OCI-LY1 (cell line): ENCODE data around the gene PDE2A.

Source experiments
- H2AFZ ChIP-seq: fragments of 200-600 bp; sonication (generic), shearing (Covaris generic); 2 replicates; pipeline ENCODE4 v1.6.0; 2014; ENCODE audit warnings: antibody characterized with exemption, mild to moderate bottlenecking, low read length
- H3F3A ChIP-seq: fragments of 200-600 bp; sonication (generic), shearing (Covaris generic); 2 replicates; pipeline ENCODE4 v1.6.0; 2014; ENCODE audit warnings: mild to moderate bottlenecking, antibody characterized with exemption, low read length, moderate library complexity; ENCODE audit not compliant: insufficient read depth
- H3K27ac ChIP-seq: fragments of 200-600 bp; sonication (generic); 2 replicates; pipeline ENCODE4 v1.5.1; 2014; ENCODE audit warnings: low read length, mixed run types, mild to moderate bottlenecking, low read depth; ENCODE audit not compliant: poor library complexity, severe bottlenecking
- H3K27me3 ChIP-seq: fragments of 200-600 bp; sonication (generic); 2 replicates; pipeline ENCODE4 v1.6.0; 2014; ENCODE audit warnings: antibody characterized with exemption, mild to moderate bottlenecking, low read length, moderate library complexity; ENCODE audit not compliant: insufficient read depth
- H3K36me3 ChIP-seq: fragments of 200-600 bp; sonication (generic); 2 replicates; pipeline ENCODE4 v1.6.1; 2014; ENCODE audit warnings: mild to moderate bottlenecking, antibody characterized with exemption, low read length, moderate library complexity, mixed read lengths; ENCODE audit not compliant: insufficient read depth
- H3K4me1 ChIP-seq: fragments of 200-600 bp; sonication (generic); 2 replicates; pipeline ENCODE4 v1.5.1; 2014; ENCODE audit warnings: mild to moderate bottlenecking, low read length, moderate library complexity; ENCODE audit not compliant: insufficient read depth, severe bottlenecking
- H3K4me2 ChIP-seq: fragments of 200-600 bp; sonication (generic), shearing (Covaris generic); 2 replicates; pipeline ENCODE4 v1.6.1; 2014; ENCODE audit warnings: low read length
- H3K4me3 ChIP-seq: fragments of 200-600 bp; sonication (generic); 2 replicates; pipeline ENCODE4 v1.5.1; 2014; ENCODE audit warnings: low read length, low read depth, mild to moderate bottlenecking, mixed read lengths; ENCODE audit not compliant: poor library complexity, severe bottlenecking
- H3K79me2 ChIP-seq: fragments of 200-600 bp; shearing (Covaris generic); 2 replicates; pipeline ENCODE4 v1.6.1; 2016; ENCODE audit warnings: mixed run types, low read length, mixed read lengths; ENCODE audit not compliant: insufficient read depth
- H3K9ac ChIP-seq: fragments of 200-600 bp; sonication (generic), shearing (Covaris generic); 2 replicates; pipeline ENCODE4 v1.6.1; 2014; ENCODE audit warnings: mild to moderate bottlenecking, low read length, mixed read lengths
- H3K9me2 ChIP-seq: fragments of 200-600 bp; sonication (generic), shearing (Covaris generic); 2 replicates; pipeline ENCODE4 v1.6.1; 2014; ENCODE audit warnings: low read depth, mild to moderate bottlenecking, low read length, mixed read lengths
- H3K9me3 ChIP-seq: fragments of 200-600 bp; shearing (Covaris generic); 2 replicates; pipeline ENCODE4 v1.6.1; 2014; ENCODE audit warnings: low read length, mixed read lengths
- H4K20me1 ChIP-seq: fragments of 200-600 bp; sonication (generic), shearing (Covaris generic); 2 replicates; pipeline ENCODE4 v1.6.0; 2016; ENCODE audit warnings: mild to moderate bottlenecking, low read length; ENCODE audit not compliant: insufficient read depth
- CTCF ChIP-seq: fragments of 200-600 bp; sonication (generic), shearing (Covaris generic); IDR thresholded peaks from 2 replicates; pipeline ENCODE4 v1.5.1; 2017; ENCODE audit warnings: mild to moderate bottlenecking, antibody characterized with exemption, low read length, moderate library complexity, mixed read lengths
- EZH2 ChIP-seq: fragments of 200-600 bp; sonication (generic), shearing (Covaris generic); IDR thresholded peaks from 2 replicates; pipeline ENCODE4 v1.8.0; 2017; ENCODE audit warnings: borderline replicate concordance, mixed run types, mild to moderate bottlenecking, antibody characterized with exemption, low read length, moderate library complexity, mixed read lengths

Gene PDE2A

GRCh38 chr11:72657411-72658100 is 16.7 kb downstream of the PDE2A start:
- H3K79me2 ChIP-seq, result no peaks in the 10 kb centered on the region
- H3K4me1 ChIP-seq, result no peaks in the 10 kb centered on the region
- no peak overlapping the region for H3K9ac ChIP-seq
- H3K4me2 ChIP-seq, result no peak overlapping the region
- H3K4me3 ChIP-seq, result no peak overlapping the region
- H3K27me3 ChIP-seq, result 0 out of 2 replicates have a peak, but pooled peaks cover 4% of the 10 kb centered on the region
- no peaks in the 10 kb centered on the region for H3F3A ChIP-seq
- no peaks in the 10 kb centered on the region for H3K9me2 ChIP-seq
- H3K27ac ChIP-seq, result no peak overlapping the region
- H2AFZ ChIP-seq, result no peak overlapping the region
- no peaks in the 10 kb centered on the region for H3K9me3 ChIP-seq
- H4K20me1 ChIP-seq, result no peaks in the 10 kb centered on the region
- TF ChIP-seq CTCF, result no peak
- no peak for TF ChIP-seq EZH2
- H3K36me3 ChIP-seq, result no peaks in the 10 kb centered on the region

GRCh38 chr11:72655896-72656464 is 18.2 kb downstream of the PDE2A start:
- Histone ChIP-seq H3K9me3 (no peaks in the 10 kb centered on the region), H3K27me3 (0 out of 2 replicates have a peak, but pooled peaks cover 4% of the 10 kb centered on the region), H2AFZ (no peak overlapping the region), H3K36me3 (no peaks in the 10 kb centered on the region), H3K4me1 (no peaks in the 10 kb centered on the region), H3K4me3 (no peak overlapping the region), H3K9ac (no peak overlapping the region), H3K4me2 (no peak overlapping the region), H4K20me1 (no peaks in the 10 kb centered on the region), H3K9me2 (no peaks in the 10 kb centered on the region), H3F3A (no peaks in the 10 kb centered on the region), H3K27ac (no peak overlapping the region), H3K79me2 (no peaks in the 10 kb centered on the region)
- TF ChIP-seq EZH2 (no peak), CTCF (no peak)

- no peak overlapping the region for H2AFZ ChIP-seq
- TF ChIP-seq CTCF, result no peak
- no peak for TF ChIP-seq EZH2
- no peaks in the 10 kb centered on the region for H3K9me2 ChIP-seq
- H3K79me2 ChIP-seq, result no peaks in the 10 kb centered on the region
- H3K9me3 ChIP-seq, result no peaks in the 10 kb centered on the region
- no peaks in the 10 kb centered on the region for H4K20me1 ChIP-seq
- no peak overlapping the region for H3K27ac ChIP-seq
- H3F3A ChIP-seq, result no peaks in the 10 kb centered on the region
- no peak overlapping the region for H3K4me2 ChIP-seq
- no peaks in the 10 kb centered on the region for H3K4me1 ChIP-seq
- H3K36me3 ChIP-seq, result no peaks in the 10 kb centered on the region
- H3K27me3 ChIP-seq, result 0 out of 2 replicates have a peak, but pooled peaks cover 4% of the 10 kb centered on the region
- no peak overlapping the region for H3K9ac ChIP-seq
- H3K4me3 ChIP-seq, result no peak overlapping the region
Measured at GRCh38 chr11:72655014-72655413, 19.2 kb downstream of the PDE2A start.
